K562 (cell line): ENCODE data around the gene ITPK1. TPM values are rescaled to one million over a fixed set of nuclear protein-coding genes. Genes with fewer than 3 reads are reported as not detected.

Source experiments
- ATAC-seq: fragments of 200-7000 bp; cut with Tn5 transposase; 3 replicates; pipeline ENCODE4 v1.9.1; 2020; ENCODE audit warnings: moderate library complexity
- BruUV-seq: library from RNA; stranded (reverse); fragments of 400-500 nt; replicated peaks from 2 replicates; lab custom pipeline; 2021; lab: Mats Ljungman, UMichigan
- CTCF ChIA-PET: fragments of 300-600 bp; formaldehyde crosslinking; extraction: SDS; loops from one replicate; lab custom pipeline; 2021; ENCODE audit warnings: low intra/inter-chr PET ratio; lab: Yijun Ruan, JAX
- POLR2A ChIA-PET: fragments of 300-600, 350-650 bp; sonication (Branson Sonifier 250); formaldehyde crosslinking; extraction: SDS; loops from one replicate; lab custom pipeline; 2021; ENCODE audit warnings: antibody characterized with exemption, inconsistent platforms; lab: Yijun Ruan, JAX
- DNase-seq, 4 experiments: peaks; one replicate each; pipeline versions ENCODE4 v3.0.0 to v3.0.0-alpha.2; 2011 to 2018; ENCODE audit warnings: low spot score in 3 of 4, mixed read lengths in 3 of 4; ENCODE audit errors: extremely low read depth in 1 of 4
- FAIRE-seq: peaks from 2 replicates; lab custom pipeline; 2011; peaks lifted over from hg19 to GRCh38; lab: Jason Lieb, UNC
- H2AFZ ChIP-seq: 2 replicates; pipeline ENCODE4 v1.6.0; 2011; ENCODE audit warnings: low read depth, low read length, control low read depth, inconsistent platforms
- H3K27ac ChIP-seq: fragments of 200-600 bp; 3 replicates; pipeline ENCODE4 v1.8.0; 2011; ENCODE audit warnings: low read depth, mild to moderate bottlenecking, control low read depth, inconsistent platforms, low read length, moderate library complexity, mixed read lengths; ENCODE audit errors: extremely low read depth
- H3K27me3 ChIP-seq, 2 experiments: fragments of 300-600 bp in 1 of 2; 2 replicates in 1 of 2; 3 replicates in 1 of 2; pipeline versions ENCODE4 v1.6.0 to v1.8.0; 2011; ENCODE audit warnings: inconsistent platforms in 2 of 2, low read length in 2 of 2, mild to moderate bottlenecking in 1 of 2, mixed read lengths in 1 of 2, moderate library complexity in 1 of 2; ENCODE audit not compliant: control insufficient read depth in 2 of 2, insufficient read depth in 2 of 2
- H3K36me3 ChIP-seq: fragments of 300-600 bp; 3 replicates; pipeline ENCODE4 v1.8.0; 2011; ENCODE audit warnings: mild to moderate bottlenecking, low read length, inconsistent platforms; ENCODE audit not compliant: control insufficient read depth, insufficient read depth
- H3K4me1 ChIP-seq, 2 experiments: fragments of 200-600 bp in 1 of 2; replicated peaks in 1 of 2; 2 replicates in 1 of 2; 3 replicates in 1 of 2; pipeline versions ENCODE4 v1.5.1 to v1.8.0; 2011; ENCODE audit warnings: inconsistent platforms in 2 of 2, low read length in 2 of 2, mild to moderate bottlenecking in 1 of 2, mixed read lengths in 1 of 2, moderate library complexity in 1 of 2; ENCODE audit not compliant: control insufficient read depth in 2 of 2, insufficient read depth in 2 of 2
- H3K4me2 ChIP-seq: 2 replicates; pipeline ENCODE4 v1.6.1; 2011; ENCODE audit warnings: low read length, control low read depth, inconsistent platforms, mixed read lengths; ENCODE audit not compliant: insufficient read depth
- H3K4me3 ChIP-seq: fragments of 200-600 bp; sonication (generic), shearing (Covaris generic); 2 replicates; pipeline ENCODE4 v1.5.1; 2016; ENCODE audit warnings: control low read depth, inconsistent platforms
- H3K79me2 ChIP-seq: fragments of 200-600 bp; 3 replicates; pipeline ENCODE4 v1.8.0; 2011; ENCODE audit warnings: low read length, inconsistent platforms; ENCODE audit not compliant: control insufficient read depth, insufficient read depth
- H3K9ac ChIP-seq, 2 experiments: 2 replicates each; pipeline versions ENCODE4 v1.6.0 to v1.6.1; 2011; ENCODE audit warnings: low read depth in 2 of 2, low read length in 2 of 2, control low read depth in 1 of 2, inconsistent platforms in 1 of 2, mild to moderate bottlenecking in 1 of 2, mixed read lengths in 1 of 2; ENCODE audit not compliant: insufficient read depth in 1 of 2
- H3K9me1 ChIP-seq: one replicate; pipeline ENCODE4 v1.6.0; 2011; ENCODE audit warnings: inconsistent platforms, mild to moderate bottlenecking, low read length, moderate library complexity; ENCODE audit not compliant: control insufficient read depth, insufficient read depth
- H3K9me3 ChIP-seq: replicated peaks from 2 replicates; pipeline ENCODE4 v1.5.1; 2011; ENCODE audit warnings: low read depth, low read length, inconsistent platforms; ENCODE audit not compliant: control insufficient read depth, insufficient read depth
- H4K20me1 ChIP-seq: replicated peaks from 2 replicates; pipeline ENCODE4 v1.6.1; 2011; ENCODE audit warnings: low read length, inconsistent platforms, mixed read lengths; ENCODE audit not compliant: control insufficient read depth, insufficient read depth
- GATAD2B ChIP-seq: fragments of 450-650 bp; IDR thresholded peaks from 2 replicates; pipeline ENCODE4 v1.6.1; 2017; ENCODE audit warnings: mild to moderate bottlenecking, borderline replicate concordance
- HNRNPK ChIP-seq: fragments of 200-400 bp; formaldehyde crosslinking; IDR thresholded peaks from one replicate; pipeline ENCODE4 v1.6.1; 2018; ENCODE audit warnings: mild to moderate bottlenecking, low read depth, low read length; ENCODE audit not compliant: poor library complexity, severe bottlenecking
- MYC ChIP-seq, 2 experiments: fragments of 250-450 bp in 1 of 2; sonication (Bioruptor Pico) in 1 of 2; IDR thresholded peaks; 2 replicates each; pipeline versions ENCODE4 v1.5.1 to v1.6.1; 2012 to 2021; ENCODE audit warnings: low read depth in 2 of 2, borderline replicate concordance in 1 of 2, improper control_type of control experiment in 1 of 2, low read length in 1 of 2, mild to moderate bottlenecking in 1 of 2, moderate library complexity in 1 of 2
- NFE2L1 ChIP-seq: fragments of 450-650 bp; IDR thresholded peaks from 2 replicates; pipeline ENCODE4 v1.6.1; 2016; ENCODE audit warnings: missing genetic modification characterization, low read depth, mild to moderate bottlenecking, missing compliant biosample characterization, moderate library complexity, borderline replicate concordance
- RBM34 ChIP-seq: fragments of 200-400 bp; formaldehyde crosslinking; IDR thresholded peaks from 2 replicates; pipeline ENCODE4 v1.6.1; 2018; ENCODE audit warnings: low read length, borderline replicate concordance; ENCODE audit not compliant: insufficient read depth
- SLC30A9 ChIP-seq: fragments of 250-450 bp; sonication (Bioruptor Pico); IDR thresholded peaks from 2 replicates; pipeline ENCODE4 v1.8.0; 2022; ENCODE audit warnings: mild to moderate bottlenecking, moderate library complexity
- SMARCB1 ChIP-seq: IDR thresholded peaks from 2 replicates; pipeline ENCODE4 v1.6.1; 2011; ENCODE audit warnings: improper control_type of control experiment, low read depth; ENCODE audit not compliant: insufficient read length
- YBX1 ChIP-seq: fragments of 450-650 bp; IDR thresholded peaks from 2 replicates; pipeline ENCODE4 v1.7.1; 2016; ENCODE audit warnings: mild to moderate bottlenecking
- ZFPM2 ChIP-seq: fragments of 250-450 bp; sonication (Bioruptor Pico); IDR thresholded peaks from 2 replicates; pipeline ENCODE4 v1.5.1; 2022; ENCODE audit warnings: mild to moderate bottlenecking
- ZNF146 ChIP-seq: IDR thresholded peaks from one replicate; pipeline ENCODE4 v1.6.1; 2018; ENCODE audit warnings: missing compliant biosample characterization; ENCODE audit not compliant: unreplicated experiment
- ZNF282 ChIP-seq: sonication (generic); formaldehyde crosslinking; IDR thresholded peaks from 2 replicates; pipeline ENCODE4 v1.8.1; 2023; ENCODE audit warnings: missing genetic modification reagents
- ZNF584 ChIP-seq: fragments of 200-800 bp; sonication (Bioruptor generic); IDR thresholded peaks from 2 replicates; pipeline ENCODE4 v1.6.1; 2016; ENCODE audit warnings: low read depth, mild to moderate bottlenecking, missing genetic modification characterization, missing compliant biosample characterization
- ZNF644 ChIP-seq: fragments of 200-800 bp; sonication (Bioruptor generic); IDR thresholded peaks from 2 replicates; pipeline ENCODE4 v1.6.1; 2016; ENCODE audit warnings: low read depth, missing genetic modification characterization, missing compliant biosample characterization
- WGBS: fragments of 100-300 bp; shearing (Covaris generic); methylation state at CpG from one replicate; pipeline ENCODE4 v1.1.6; 2016; ENCODE audit warnings: low coverage, mixed read lengths; ENCODE audit not compliant: insufficient coverage; ENCODE audit errors: missing lambda C conversion rate; 5-methylcytosine and 5-hydroxymethylcytosine counted together
- in situ Hi-C: fragments of 300-500 bp; cut with MboI; formaldehyde crosslinking; loops from 4 replicates; pipeline ENCODE4 v1.15.0; 2018; ENCODE audit warnings: inconsistent platforms, mixed read lengths
- intact Hi-C: fragments of 100-400 bp; cut with micrococcal nuclease; formaldehyde crosslinking; loops from 2 replicates; pipeline ENCODE4 v1.14.2; 2022
- polyA plus RNA-seq, 8 experiments: library from polyadenylated mRNA; depleted of rRNA in 4 of 8; stranded (reverse) in 5 of 8; unstranded in 3 of 8; fragments of >200 nt; fragmentation: Nextera tagmentation in 2 of 8; fragmentation: Illumina TruSeq in 1 of 8; extraction: Ambion mirVana in 2 of 8; extraction: Trizol in 1 of 8; gene quantifications; 2 replicates each; pipeline versions ENCODE4 v1.2.1 to v1.2.3, GENCODE V29; 2011 to 2014; ENCODE audit warnings: inconsistent platforms in 1 of 8, missing spikeins in 1 of 8
- total RNA-seq, 7 experiments: library from RNA; depleted of rRNA in 6 of 7; stranded (reverse); fragments of >200 nt in 6 of 7; fragmentation: Illumina TruSeq in 2 of 7; extraction: Trizol in 2 of 7; gene quantifications; 2 replicates each; pipeline versions ENCODE4 v1.2.1 to v1.2.3, GENCODE V29; 2011 to 2021; ENCODE audit warnings: low replicate concordance in 1 of 7
- TF ChIP-seq, protein P1 (sequence below), 2 experiments: IDR thresholded peaks; 2 replicates each; pipeline ENCODE4 v1.6.1; 2012; ENCODE audit warnings: improper control_type of control experiment in 2 of 2, low read depth in 2 of 2, low read length in 2 of 2, borderline replicate concordance in 1 of 2
- TF ChIP-seq, protein P2 (sequence below): fragments of 250-450 bp; sonication (Bioruptor Pico); IDR thresholded peaks from 2 replicates; pipeline ENCODE4 v1.4.0; 2020; ENCODE audit warnings: mild to moderate bottlenecking, moderate library complexity

The ITPK1 gene
- total and polyA plus RNA-seq, 9 of the 15 experiments (the other 6 are each of a cell fraction or from before 2014, with no cell fraction given): 1.2 to 39.2 (median 23.0) TPM

DNA sequence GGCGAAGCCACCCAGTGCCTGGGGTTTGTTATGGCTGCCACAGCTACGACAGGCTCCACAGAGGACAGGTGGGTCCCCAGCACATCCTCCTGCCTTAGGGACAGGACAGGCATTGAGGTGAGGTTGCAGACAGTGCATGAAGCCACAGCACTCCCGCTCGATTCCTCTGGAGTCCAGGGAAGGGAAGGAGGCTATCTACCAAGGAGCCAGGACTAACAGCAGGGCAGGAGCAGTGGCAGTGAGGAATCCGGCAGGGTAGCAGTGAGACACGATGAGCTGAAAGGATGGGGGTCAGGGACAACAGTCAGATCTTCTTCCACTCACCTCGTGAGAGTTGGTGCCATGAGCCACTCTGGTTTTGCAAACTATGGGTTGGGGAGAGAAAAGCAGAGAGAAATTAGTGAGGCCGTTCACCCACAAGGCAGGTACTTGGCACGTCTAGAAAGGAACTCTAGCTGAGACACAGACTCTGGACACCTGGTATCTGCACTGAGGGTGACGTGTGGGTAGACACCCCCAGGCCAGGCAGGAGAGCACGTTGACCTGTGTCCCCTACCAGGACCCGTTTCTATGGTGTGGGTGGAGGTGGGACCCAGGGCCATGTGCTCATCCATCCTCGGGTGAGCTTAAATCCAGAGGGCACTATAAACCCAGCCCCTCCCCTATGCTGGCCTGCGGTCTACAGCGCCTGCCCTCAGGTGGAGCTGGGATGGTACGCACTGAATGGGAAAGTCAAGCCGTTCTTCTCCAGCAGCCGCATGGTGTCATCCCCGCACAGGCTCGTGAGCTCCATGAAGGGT, 153.5 kb downstream of the ITPK1 start (continued):
- TF ChIP-seq ZNF146 (CRISPR knock-in tag): no peak
- no peak for TF ChIP-seq HNRNPK
- no peak for TF ChIP-seq ZNF644 (tag)
- no peak for TF ChIP-seq SLC30A9
- TF ChIP-seq YBX1: no peak
- no peak for TF ChIP-seq GATAD2B

DNA sequence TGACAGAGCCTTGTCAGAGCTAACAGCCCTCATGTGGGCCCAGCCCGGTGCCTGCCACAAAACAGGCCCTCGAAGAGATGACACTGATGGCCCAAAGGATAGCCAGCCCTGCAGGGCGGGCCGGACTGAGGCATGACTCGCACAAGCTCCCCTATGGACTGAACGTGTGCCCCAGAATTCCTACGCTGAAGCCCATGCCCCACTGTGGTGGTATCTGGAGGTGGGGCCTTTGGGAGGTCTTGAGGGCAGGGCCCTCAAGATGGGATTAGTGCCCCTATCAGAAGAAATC, 154.2 kb downstream of the ITPK1 start:
- BruUV-seq: no TSS peak
- in situ Hi-C loops: no loop called here
- TF ChIP-seq RBM34 (no peak), ZNF584 (CRISPR knock-in tag) (no peak), NFE2L1 (no peak), MYC (IDR thresholded peaks at IDR 0.05; ENCODE audit: low read depth, low read length) (no peak), MYC (CRISPR knock-in tag; IDR thresholded peaks at IDR 0.05; ENCODE audit: borderline replicate concordance, low read depth) (no peak), ZNF282 (CRISPR knock-in tag) (no peak), SMARCB1 (no peak), ZFPM2 (CRISPR knock-in tag) (no peak)
- TF ChIP-seq, protein P1, sequence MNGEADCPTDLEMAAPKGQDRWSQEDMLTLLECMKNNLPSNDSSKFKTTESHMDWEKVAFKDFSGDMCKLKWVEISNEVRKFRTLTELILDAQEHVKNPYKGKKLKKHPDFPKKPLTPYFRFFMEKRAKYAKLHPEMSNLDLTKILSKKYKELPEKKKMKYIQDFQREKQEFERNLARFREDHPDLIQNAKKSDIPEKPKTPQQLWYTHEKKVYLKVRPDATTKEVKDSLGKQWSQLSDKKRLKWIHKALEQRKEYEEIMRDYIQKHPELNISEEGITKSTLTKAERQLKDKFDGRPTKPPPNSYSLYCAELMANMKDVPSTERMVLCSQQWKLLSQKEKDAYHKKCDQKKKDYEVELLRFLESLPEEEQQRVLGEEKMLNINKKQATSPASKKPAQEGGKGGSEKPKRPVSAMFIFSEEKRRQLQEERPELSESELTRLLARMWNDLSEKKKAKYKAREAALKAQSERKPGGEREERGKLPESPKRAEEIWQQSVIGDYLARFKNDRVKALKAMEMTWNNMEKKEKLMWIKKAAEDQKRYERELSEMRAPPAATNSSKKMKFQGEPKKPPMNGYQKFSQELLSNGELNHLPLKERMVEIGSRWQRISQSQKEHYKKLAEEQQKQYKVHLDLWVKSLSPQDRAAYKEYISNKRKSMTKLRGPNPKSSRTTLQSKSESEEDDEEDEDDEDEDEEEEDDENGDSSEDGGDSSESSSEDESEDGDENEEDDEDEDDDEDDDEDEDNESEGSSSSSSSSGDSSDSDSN (IDR thresholded peaks at IDR 0.05; ENCODE audit: borderline replicate concordance in 1 of 2, low read depth in 2 of 2, low read length in 2 of 2): no peak
- TF ChIP-seq, protein P2, sequence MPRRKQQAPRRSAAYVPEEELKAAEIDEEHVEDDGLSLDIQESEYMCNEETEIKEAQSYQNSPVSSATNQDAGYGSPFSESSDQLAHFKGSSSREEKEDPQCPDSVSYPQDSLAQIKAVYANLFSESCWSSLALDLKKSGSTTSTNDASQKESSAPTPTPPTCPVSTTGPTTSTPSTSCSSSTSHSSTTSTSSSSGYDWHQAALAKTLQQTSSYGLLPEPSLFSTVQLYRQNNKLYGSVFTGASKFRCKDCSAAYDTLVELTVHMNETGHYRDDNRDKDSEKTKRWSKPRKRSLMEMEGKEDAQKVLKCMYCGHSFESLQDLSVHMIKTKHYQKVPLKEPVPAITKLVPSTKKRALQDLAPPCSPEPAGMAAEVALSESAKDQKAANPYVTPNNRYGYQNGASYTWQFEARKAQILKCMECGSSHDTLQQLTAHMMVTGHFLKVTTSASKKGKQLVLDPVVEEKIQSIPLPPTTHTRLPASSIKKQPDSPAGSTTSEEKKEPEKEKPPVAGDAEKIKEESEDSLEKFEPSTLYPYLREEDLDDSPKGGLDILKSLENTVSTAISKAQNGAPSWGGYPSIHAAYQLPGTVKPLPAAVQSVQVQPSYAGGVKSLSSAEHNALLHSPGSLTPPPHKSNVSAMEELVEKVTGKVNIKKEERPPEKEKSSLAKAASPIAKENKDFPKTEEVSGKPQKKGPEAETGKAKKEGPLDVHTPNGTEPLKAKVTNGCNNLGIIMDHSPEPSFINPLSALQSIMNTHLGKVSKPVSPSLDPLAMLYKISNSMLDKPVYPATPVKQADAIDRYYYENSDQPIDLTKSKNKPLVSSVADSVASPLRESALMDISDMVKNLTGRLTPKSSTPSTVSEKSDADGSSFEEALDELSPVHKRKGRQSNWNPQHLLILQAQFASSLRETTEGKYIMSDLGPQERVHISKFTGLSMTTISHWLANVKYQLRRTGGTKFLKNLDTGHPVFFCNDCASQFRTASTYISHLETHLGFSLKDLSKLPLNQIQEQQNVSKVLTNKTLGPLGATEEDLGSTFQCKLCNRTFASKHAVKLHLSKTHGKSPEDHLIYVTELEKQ (CRISPR knock-in tag): no peak

More for the DNA sequence above, 154.2 kb downstream of the ITPK1 start:
- CTCF ChIA-PET: no interaction called here
- POLR2A ChIA-PET: no interaction called here
- Histone ChIP-seq H3K36me3 (peaks cover 12% of the 10 kb centered on the region; the same call in 1 of the 3 replicates), H2AFZ (no peak overlapping the region), H3K27ac (no peak overlapping the region), H3K9me3 (no peaks in the 10 kb centered on the region), H4K20me1 (no peaks in the 10 kb centered on the region), H3K79me2 (0 out of 3 replicates have a peak, but pooled peaks cover 1% of the 10 kb centered on the region), H3K9ac (no peak overlapping the region), H3K9me1 (no peaks in the 10 kb centered on the region), H3K4me3 (no peak overlapping the region), H3K4me2 (no peak overlapping the region), H3K4me1 (no peaks in the 10 kb centered on the region; a peak in 1 of 5 replicates), H3K27me3 (no peaks in the 10 kb centered on the region)
- intact Hi-C loops: no loop called here
- FAIRE-seq: no peak
- DNase-seq: no peak
- no peak for ATAC-seq
- WGBS: 86% methylated on average over 7 of the region's 7 CpGs
